Hematopoietic multipotent progenitor cell treated with erythropoietin and hydrocortisone succinate and interleukin-3 and kit ligand, for 15 days (in vitro differentiated cells): ENCODE data around the gene RTP4.
"Not testable (repeated sequence)": the region's sequence is repeated elsewhere in the genome, so short reads cannot be mapped to it uniquely, and the experiment has no call there.

Experiments
- DNase-seq: peaks from one replicate; pipeline ENCODE4 v3.0.0-alpha.2; 2015; ENCODE audit warnings: low spot score

Gene RTP4

GRCh38 chr3:187369089-187369447 is 883 bp downstream of the RTP4 start:
- no peak for DNase-seq

GRCh38 chr3:187370051-187370450 is 1.9 kb downstream of the RTP4 start:
- no peak for DNase-seq

- DNase-seq: no peak
Observed at GRCh38 chr3:187375581-187375980, 7.4 kb downstream of the RTP4 start.

GRCh38 chr3:187377842-187378241 is 9.7 kb downstream of the RTP4 start:
- DNase-seq: no peak

GRCh38 chr3:187382609-187383151 is 14.5 kb downstream of the RTP4 start:
- no peak for DNase-seq

- DNase-seq: no peak
Observed at GRCh38 chr3:187383246-187383645, 15.1 kb downstream of the RTP4 start.

GRCh38 chr3:187385296-187385695 is 17.1 kb downstream of the RTP4 start:
- DNase-seq: no peak

GRCh38 chr3:187396661-187397060 is 28.5 kb downstream of the RTP4 start:
- DNase-seq: no peak

GRCh38 chr3:187398955-187399354 is 30.8 kb downstream of the RTP4 start:
- no peak for DNase-seq

GRCh38 chr3:187400756-187401155 is 32.6 kb downstream of the RTP4 start:
- no peak for DNase-seq

- no peak for DNase-seq
Observed at GRCh38 chr3:187401856-187402255, 33.7 kb downstream of the RTP4 start.

GRCh38 chr3:187403768-187404288 is 35.6 kb downstream of the RTP4 start:
- DNase-seq: no peak

GRCh38 chr3:187406927-187407326 is 38.7 kb downstream of the RTP4 start:
- DNase-seq: no peak

GRCh38 chr3:187411991-187412781 is 44.0 kb downstream of the RTP4 start:
- DNase-seq: not testable (repeated sequence)
